LNCaP clone FGC (cell line): Measurements from ENCODE around the gene HSPA1L.
"Not testable (repeated sequence)": the region's sequence is repeated elsewhere in the genome, so short reads cannot be mapped to it uniquely, and the experiment has no call there.

Experiments
- DNase-seq: peaks from one replicate; pipeline ENCODE4 v3.0.0-alpha.2; 2011; ENCODE audit warnings: low read depth
- H3K4me3 ChIP-seq: 2 replicates; pipeline ENCODE4 v1.5.1; 2011; ENCODE audit warnings: mild to moderate bottlenecking, low read depth, low read length, control low read depth
- TF ChIP-seq, protein P1 (sequence below): IDR thresholded peaks from 2 replicates; pipeline ENCODE4 v1.5.1; 2012; ENCODE audit warnings: mild to moderate bottlenecking; ENCODE audit not compliant: control insufficient read depth, insufficient read depth; ENCODE audit errors: extremely low read depth

The HSPA1L gene

DNA sequence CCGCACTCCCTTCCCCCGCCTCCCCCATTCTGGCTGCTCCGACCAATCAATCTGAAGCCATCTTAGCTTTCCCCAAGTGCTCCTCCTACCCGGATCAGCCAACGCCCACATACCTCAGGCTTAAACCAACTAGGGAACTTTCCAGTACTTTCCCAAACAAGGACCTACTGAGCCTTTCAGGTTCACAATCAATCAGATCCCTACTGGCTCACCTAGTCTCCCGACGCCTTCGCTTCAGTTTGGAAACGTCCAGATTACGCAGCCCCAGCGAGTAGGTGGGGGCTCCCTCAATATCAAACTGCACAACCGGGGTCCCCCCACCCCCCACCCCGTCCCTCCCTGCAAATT, 432 bp downstream of the HSPA1L start:
- H3K4me3 ChIP-seq = no peak overlapping the region
- DNase-seq = no peak
- TF ChIP-seq, protein P1, sequence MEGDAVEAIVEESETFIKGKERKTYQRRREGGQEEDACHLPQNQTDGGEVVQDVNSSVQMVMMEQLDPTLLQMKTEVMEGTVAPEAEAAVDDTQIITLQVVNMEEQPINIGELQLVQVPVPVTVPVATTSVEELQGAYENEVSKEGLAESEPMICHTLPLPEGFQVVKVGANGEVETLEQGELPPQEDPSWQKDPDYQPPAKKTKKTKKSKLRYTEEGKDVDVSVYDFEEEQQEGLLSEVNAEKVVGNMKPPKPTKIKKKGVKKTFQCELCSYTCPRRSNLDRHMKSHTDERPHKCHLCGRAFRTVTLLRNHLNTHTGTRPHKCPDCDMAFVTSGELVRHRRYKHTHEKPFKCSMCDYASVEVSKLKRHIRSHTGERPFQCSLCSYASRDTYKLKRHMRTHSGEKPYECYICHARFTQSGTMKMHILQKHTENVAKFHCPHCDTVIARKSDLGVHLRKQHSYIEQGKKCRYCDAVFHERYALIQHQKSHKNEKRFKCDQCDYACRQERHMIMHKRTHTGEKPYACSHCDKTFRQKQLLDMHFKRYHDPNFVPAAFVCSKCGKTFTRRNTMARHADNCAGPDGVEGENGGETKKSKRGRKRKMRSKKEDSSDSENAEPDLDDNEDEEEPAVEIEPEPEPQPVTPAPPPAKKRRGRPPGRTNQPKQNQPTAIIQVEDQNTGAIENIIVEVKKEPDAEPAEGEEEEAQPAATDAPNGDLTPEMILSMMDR = no peak

DNA sequence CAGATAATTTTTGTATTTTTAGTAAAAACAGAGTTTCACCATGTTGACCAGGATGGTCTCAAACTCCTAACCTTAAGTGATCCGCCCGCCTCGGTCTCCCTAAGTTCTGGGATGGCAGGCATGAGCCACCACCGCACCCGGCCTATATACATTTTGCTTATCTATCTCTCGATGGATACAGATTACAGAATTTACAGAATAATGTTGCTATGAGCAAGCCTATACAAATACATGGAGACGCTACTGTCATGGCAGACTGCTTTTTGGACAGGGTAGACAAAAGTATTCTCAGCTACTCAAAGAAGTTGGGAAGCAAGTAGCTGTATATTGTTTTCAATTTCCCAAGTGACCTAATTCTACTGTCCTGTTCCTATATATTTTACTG, 1.6 kb downstream of the HSPA1L start:
- DNase-seq = no peak
- H3K4me3 ChIP-seq = no peak overlapping the region
- TF ChIP-seq, protein P1 = no peak

DNA sequence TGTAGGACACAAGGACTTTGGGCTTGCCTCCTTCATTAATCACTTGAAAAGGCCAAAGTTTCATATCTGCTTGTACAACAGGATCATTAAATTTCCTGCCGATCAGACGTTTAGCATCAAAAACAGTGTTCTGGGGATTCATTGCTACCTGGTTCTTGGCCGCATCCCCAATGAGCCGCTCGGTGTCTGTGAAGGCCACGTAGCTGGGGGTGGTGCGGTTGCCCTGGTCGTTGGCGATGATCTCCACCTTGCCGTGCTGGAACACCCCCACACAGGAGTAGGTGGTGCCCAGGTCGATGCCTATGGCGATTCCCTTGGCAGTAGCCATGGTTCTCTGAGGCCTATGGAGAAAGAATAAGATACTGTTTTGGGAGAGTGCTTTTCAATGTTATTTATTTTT, 3.4 kb downstream of the HSPA1L start:
- no peak overlapping the region for H3K4me3 ChIP-seq
- TF ChIP-seq, protein P1 = no peak
- no peak for DNase-seq

DNA sequence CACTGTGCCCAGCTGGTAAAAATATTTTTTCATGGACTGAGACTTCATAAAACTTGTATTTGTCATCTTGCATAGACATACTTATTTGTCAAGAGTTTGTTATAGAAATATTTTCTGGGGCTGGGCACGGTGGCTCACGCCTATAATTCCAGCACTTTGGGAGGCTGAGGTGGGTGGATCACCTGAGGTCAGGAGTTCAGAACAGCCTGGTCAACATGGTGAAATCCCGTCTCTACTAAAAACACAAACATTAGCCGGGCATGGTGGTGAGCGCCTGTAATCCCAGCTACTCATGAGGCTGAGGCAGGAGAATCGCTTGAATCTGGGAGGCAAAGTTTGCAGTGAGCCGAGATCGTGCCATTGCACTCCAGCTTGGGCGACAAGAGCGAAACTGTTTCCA, 6.5 kb downstream of the HSPA1L start:
- DNase-seq, H3K4me3 ChIP-seq: not testable (repeated sequence)

DNA sequence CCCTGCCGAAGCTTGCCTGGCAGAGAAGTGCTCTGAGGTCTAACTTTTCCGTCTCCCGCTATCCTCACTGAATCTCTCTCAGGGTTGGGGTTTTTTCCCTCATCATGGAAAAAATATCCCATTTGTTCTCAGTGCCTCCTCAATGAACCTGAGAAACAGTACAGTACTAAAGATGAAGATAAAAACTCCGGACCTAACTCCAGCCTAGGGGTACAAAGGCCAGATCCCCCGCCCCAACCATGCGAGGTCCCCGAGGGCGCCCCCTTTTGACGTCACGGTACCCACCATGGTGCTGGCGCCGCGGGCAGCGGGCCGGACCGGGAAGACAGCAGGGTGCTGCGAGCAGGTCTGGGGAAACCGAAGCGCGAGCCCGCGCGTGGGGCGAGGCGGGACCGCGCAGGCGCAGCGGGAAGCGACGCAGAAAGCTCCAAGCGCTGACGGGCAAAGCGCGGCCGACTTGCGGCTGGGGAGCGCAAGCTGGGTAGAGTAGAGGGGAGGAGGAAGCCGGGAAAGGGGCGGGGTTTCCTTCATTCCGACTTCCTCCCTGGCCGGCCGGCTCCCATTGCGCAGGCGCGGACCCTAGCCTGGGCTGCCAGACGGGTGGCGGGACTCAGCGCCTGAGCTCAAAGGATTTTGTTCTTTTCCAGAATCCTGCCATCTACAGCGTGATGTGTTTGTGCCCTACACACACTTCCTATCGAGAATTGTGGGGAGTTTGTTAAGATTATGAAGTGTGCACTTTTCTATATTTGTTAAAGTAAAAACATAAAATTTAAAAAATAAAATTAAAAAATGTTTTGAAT, 8.4 kb downstream of the HSPA1L start, which contains the start of gene LSM2:
Gene LSM2 (minus strand): TSS at position 497 of the 803 bp plus-strand sequence. CDS start 209 bp downstream, at position 288.
- peak within 1 kb of the TSS; percentile 76 for H3K4me3 ChIP-seq
- TF ChIP-seq, protein P1 = no peak
- DNase-seq = peak; percentile 89

DNA sequence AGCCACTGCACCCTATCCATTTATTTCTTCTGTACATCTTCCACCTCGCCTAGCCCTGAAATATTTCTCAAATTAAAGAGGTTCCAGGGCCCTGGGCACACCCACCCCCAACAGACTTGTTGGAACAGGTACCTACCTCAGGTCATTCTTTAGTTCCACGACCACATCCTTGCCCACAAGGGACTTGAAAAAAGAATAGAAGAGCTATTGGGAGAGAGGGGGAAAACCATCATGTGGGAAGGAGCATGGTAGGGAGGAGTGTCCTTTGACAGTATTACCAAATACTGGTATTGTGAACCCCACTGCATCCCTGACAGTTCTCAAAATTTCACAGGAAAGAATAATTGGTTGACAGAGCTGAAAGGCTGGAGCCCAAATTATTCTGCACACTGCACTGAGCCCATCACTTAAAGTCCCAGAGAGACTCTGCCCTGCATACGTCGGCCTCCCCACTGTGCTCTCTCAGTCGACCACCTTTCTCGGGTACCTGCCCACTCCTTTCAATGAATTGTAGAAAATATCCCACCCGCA, 9.1 kb downstream of the HSPA1L start:
- no peak for DNase-seq
- H3K4me3 ChIP-seq = peak overlapping the region; percentile 76
- TF ChIP-seq, protein P1 = no peak

DNA sequence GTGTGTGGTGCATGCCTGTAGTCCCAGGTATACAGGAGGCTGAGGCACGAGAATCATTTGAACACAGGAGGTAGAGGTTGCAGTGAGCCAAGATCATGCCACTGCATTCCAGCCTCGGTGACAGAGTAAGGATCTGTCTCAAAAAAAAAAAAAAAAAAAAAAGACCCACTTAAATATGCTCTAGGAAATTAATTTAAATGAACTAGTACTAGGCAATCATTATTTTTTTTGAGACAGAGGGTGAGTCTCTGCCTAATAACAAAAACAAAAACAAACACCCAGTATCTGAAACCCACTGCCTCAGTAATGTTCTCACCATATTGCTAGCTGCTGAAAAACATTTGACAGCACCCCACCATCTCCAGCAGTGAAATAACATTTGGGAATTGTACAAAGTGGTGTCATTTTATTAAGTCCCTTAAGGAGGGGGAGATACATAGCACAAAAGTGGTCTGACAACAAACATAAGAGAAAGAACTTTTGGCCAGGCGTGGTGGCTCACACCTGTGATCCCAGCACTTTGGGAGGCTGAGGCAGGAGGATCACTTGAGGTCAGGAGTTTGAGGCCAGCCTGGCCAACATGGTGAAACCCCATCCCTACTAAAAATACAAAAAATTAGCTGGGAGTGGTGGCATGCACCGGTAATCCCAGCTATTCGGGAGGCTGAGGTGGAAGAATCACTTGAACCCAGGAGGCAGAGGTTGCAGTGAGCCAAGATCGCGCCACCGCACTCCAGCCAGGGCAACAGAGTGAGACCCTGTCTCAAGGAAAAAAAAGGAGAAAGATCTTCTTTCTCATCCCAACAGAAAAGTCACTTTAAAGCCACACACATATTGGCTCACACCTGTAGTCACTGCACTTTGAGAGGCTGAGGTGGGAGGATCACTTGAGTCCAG, 13.8 kb downstream of the HSPA1L start:
- not testable (repeated sequence) for DNase-seq, H3K4me3 ChIP-seq

DNA sequence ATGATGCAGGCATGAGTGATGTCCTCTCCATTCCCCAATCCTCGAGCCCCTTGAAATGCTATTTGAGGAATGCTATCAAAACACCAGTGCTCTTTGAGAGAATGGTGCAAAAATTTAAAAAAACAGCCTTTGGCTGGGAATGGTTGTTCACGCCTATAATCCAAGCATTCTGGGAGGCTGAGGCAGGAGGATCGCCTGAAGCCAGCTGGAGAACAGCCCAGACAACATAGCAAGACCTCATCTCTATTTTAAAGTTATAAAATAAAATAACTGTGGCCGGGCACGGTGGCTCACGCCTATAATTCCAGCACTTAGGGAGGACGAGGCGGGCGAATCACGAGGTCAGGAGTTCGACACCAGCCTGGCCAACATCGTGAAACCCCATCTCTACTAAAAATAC, 15.3 kb downstream of the HSPA1L start:
- no peak for DNase-seq
- TF ChIP-seq, protein P1 = no peak
- no peak overlapping the region for H3K4me3 ChIP-seq
